GM03348 (cell line): ENCODE data around the gene NUP98.

ENCODE experiments used
- DNase-seq: peaks from one replicate; pipeline ENCODE4 v3.0.0; 2012; ENCODE audit warnings: low spot score

The NUP98 gene

GRCh38 chr11:3735827-3736226 is 61.5 kb downstream of the NUP98 start:
- DNase-seq = no peak

DNA sequence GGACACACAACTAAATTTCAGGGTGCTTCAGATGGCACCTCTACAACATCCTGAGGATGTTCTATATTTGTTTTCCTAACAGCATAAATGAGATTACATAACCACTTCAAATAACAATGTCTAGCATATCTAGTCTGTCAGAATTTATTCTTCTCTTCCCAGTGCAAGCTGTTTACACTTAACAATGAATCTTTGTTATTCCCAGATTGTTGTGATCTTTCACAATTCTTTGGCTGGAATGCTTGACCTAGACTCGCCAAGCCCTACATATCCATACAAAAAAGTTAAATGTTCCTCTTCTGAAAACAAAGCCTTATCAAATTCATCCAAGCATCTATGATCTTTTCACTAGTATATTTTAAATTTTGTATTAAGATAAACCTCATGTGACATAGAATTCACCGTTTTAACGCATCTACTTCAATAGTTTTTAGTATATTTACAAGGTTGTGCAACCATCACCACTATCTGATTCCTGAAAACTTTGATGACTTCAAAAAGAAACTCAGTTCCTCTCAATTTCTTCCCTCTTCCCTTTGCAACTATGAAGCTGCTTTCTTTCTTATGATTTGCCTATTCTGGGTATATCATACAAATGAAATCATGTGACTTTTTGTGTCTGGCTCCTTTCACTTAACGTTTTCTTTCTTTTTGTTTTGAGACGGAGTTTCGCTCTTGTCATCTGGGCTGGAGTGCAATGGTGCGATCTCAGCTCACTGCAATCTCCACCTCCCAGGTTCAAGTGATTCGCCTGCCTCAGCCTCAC is 64.5 kb downstream of the NUP98 start:
- peak; percentile 13 for DNase-seq

DNA sequence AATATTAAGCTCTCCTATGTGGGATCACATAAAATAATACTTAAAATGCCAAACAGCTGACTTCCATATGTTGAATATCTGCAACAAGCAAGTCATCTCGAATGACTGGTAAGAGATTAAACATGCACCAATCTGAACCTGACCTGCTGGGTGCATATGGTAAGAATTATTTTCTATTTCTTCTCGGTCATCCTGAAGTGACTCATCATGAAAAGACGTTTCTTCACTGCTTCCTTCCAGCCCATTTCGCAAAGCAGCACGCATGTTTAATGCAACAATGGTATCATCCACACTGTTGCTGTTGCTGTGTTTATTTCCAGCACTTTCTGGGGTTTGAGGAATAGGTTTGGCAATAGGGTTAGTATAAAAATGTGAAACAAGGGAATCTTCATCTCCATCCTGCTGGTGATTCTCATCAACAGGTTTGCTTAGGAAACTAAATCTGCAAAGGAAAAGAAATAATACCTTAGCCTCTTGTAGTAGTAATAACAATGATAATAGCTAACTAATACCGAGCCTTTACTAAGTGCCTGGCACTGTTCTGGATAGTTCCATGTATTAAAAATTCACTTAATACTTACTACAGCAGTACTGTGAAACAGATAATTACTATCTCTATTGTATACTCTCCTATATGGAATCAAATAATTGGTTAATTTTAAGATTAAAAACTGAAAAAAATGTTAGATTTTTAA is 74.2 kb downstream of the NUP98 start:
- DNase-seq = peak; percentile 90

DNA sequence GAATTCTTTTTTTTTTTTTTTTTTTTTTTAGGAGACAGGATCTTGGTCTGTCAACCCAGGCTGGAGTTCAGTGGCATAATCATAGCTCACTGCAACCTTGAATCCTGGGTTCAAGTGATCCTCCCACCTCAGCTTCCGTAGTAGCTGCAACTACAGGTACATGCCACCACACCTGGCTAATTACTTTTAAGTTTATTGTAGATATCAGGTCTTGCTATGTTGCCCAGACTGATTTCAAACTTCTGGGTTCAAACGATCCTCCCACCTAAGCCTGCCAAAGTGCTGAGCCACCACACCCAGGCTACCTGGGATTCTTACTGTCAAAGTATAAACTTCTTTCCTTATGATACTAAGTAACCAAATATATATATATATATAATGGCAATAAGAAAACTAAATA is 75.3 kb downstream of the NUP98 start:
- no peak for DNase-seq

GRCh38 chr11:3720997-3721396 is 76.4 kb downstream of the NUP98 start:
- DNase-seq = no peak

DNA sequence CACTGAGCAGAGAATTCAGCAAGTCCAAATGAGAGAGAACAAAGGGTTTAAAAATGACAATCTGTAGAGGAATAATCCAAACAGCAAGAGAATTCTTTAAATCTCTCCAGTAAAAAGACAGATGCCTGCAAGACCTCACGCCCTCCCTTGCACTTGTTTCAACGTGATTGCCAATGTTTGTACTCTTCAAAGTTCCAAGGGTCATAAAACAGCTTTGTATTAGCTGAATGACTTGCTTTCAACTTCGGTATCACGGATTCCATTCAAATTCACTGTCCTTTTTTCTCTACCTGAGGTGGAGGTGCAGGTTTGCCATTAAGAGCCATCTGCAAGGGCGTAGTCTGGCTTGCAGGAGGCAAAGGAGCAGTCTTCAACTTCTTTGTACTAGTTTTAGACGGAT is 85.1 kb downstream of the NUP98 start:
- no peak for DNase-seq

DNA sequence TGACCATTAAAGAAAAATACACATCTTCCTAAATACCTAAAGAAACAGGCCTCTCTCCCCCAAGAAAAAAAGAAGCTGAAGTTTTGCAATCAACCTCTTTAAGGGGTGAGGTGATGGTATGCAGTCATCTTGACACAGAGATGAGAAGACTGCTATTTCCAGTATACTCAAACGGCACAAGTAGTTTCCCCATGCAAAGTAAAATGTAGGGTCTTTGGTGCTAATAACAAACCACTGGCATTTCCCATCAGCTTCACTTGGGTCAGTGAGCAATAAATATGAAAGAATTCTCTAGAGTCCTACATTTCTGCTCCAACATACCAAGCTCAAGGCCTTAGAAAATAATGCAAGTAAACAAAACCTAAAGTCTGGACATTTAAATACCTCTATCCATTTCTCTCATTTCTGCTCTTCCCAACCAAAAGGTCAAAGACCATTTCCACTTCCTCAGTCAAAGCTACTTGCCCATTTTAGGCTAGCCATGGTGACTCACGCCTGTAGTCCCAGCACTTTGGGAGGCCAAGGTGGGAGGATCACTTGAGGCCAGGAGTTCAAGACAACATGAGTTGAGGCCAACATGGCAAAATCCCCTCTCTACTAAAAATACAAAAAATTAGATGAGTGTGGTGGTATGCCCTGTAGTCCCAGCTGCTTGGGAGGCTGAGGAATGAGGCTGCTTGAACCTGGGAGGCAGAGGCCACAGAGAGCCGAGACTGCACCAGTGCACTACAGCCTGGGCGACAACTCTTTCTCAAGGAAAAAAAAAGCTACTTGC is 86.7 kb downstream of the NUP98 start:
- peak; percentile 12 for DNase-seq

- DNase-seq = peak; percentile 36
Observed at GRCh38 chr11:3709977-3710376, 87.4 kb downstream of the NUP98 start.

GRCh38 chr11:3707176-3707575 is 90.2 kb downstream of the NUP98 start:
- DNase-seq = no peak

DNA sequence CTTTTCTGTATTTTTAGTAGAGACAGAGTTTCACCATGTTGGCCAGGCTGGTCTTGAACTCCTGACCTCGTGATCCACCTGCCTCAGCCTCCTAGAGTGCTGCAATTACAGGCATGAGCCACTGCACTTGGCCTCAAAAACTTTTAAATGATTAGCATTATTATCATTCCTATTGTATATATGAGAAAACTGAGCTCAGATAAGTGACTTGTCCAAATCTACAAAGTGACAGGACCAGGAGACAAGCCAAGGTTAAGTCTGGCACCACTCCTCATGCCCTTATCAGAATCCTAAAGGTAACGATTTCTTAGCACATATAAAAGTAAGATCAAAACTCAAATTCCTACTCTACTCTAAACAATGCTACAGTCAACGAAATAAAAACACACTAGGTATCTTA is 94.0 kb downstream of the NUP98 start:
- DNase-seq = no peak

DNA sequence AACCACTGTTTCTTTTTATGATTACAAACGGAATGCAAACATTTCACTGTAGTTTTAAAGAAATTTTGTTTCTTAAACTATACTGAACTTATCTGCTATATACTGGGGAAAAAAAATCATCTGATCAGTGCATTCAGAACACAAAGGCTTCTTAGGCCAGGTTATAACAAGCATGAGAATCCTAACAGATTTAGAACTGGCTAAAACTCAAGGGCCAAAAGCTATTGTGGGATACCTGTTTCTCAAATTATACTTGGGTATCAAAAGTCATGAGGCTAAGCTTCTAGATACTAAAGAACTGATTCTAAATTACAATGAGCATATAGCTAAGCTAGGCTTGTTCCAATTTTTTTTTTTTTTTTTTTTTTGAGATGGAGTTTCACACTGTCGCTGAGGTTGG is 96.4 kb downstream of the NUP98 start:
- DNase-seq = no peak

- DNase-seq = no peak
Observed at GRCh38 chr11:3700410-3700809, 96.9 kb downstream of the NUP98 start.

DNA sequence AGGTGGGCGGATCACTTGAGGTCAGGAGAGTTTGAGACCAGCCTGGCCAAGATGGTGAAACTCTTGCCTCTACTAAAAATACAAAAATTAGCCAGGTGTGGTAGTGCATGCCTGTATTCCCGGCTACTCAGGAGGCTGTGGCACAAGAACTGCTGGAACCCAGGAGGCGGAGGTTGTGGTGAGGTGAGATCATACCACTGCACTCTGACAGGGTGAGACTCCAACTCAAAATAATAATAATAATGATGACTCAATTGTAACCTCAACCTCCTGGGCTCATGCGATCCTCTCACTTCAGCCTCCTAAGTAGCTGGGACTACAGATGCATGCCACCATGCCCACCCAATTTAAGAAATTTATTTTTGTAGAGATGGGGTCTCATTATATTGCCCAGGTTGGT is 110.6 kb downstream of the NUP98 start:
- no peak for DNase-seq

DNA sequence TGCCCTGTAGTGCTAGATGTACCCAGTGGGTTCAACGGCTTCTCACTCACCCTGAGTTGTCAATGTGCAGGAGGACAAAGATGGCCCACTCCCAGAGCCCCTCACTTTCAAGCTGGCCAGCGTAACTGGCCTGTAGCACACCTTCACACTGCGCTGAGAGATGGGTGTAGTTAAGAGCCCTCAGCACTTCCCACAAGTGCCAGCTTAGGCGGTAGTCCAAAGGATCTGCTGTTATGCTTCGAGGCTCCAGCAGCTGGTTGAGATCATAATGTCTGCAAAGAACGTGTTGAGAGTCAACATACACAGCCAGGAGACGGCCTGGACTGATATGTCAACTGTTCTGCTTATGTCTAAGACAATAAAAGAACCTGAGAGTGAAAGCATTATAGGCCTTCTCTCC is 111.4 kb downstream of the NUP98 start:
- DNase-seq = no peak

- DNase-seq = no peak
Observed at GRCh38 chr11:3684819-3685172, 112.6 kb downstream of the NUP98 start.

DNA sequence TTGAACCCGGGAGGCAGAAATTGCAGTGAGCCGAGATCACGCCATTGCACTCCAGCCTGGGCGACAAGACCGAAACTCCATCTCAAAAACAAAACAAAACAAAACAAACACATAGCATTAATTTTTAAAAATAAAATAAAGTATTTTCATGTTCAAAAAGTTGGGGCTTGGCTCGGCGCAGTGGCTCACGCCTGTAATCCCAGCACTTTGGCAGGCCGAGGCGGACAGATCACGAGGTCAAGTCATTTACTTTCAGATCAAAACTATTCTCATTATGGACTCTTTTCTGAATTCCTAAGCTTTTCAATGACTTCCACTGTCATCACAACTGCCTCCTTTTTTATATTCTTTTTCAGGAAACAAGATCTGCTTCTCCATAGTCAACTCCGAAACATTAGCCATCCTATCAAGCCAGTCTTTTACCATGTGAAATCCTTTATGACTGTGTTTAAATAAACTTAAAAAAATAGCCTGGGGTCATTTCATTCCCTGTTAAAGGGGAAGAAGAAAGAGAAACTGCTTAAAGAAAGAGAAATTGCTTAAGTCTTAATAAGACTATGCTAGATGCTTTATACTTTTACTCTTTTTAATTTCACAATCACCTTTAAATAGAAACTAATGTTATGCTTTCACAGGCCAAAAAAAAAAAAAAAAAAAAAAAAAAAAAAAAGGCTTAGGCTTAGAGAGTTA is 113.1 kb downstream of the NUP98 start:
- no peak for DNase-seq

GRCh38 chr11:3683039-3683438 is 114.3 kb downstream of the NUP98 start:
- DNase-seq = no peak

DNA sequence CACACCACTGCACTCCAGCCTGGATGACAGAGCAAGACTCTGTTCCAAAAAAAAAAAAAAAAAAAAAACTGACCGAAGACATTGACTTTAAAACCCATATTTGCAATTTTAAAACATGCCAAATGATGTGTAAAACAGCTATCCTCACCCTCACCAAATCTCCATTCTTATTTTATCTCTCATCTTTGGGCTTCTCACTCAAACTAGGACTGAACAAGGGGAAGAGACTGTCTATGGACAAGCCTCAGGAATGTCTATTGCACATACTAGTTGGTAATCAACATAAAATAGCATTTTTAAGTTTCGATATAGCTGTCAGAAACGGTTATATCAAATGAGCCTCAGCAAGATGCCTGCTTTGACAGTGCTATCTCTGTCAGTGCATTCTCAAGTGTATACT is 118.3 kb downstream of the NUP98 start:
- DNase-seq = no peak

DNA sequence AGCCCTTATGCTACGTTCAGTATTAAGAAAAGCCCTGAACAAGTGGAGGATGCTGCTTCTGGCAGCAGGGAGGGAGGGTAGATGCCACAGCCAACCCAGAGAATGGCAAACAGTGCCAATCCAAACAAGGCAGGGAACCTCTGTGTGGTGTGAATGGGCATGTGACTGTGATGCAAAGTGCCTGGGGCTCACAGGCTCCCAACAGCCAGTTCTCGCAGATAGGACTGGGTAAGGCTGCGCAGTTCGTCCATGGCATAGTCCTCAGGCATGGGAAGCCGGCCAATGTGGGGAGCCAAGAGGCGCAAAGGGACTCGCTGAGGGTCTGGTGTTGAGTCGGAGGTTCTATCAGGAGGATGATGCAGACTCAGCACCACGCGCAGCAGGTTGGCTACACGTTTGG is 121.4 kb downstream of the NUP98 start:
- DNase-seq = no peak

GRCh38 chr11:3674189-3674588 is 123.2 kb downstream of the NUP98 start:
- DNase-seq = no peak

DNA sequence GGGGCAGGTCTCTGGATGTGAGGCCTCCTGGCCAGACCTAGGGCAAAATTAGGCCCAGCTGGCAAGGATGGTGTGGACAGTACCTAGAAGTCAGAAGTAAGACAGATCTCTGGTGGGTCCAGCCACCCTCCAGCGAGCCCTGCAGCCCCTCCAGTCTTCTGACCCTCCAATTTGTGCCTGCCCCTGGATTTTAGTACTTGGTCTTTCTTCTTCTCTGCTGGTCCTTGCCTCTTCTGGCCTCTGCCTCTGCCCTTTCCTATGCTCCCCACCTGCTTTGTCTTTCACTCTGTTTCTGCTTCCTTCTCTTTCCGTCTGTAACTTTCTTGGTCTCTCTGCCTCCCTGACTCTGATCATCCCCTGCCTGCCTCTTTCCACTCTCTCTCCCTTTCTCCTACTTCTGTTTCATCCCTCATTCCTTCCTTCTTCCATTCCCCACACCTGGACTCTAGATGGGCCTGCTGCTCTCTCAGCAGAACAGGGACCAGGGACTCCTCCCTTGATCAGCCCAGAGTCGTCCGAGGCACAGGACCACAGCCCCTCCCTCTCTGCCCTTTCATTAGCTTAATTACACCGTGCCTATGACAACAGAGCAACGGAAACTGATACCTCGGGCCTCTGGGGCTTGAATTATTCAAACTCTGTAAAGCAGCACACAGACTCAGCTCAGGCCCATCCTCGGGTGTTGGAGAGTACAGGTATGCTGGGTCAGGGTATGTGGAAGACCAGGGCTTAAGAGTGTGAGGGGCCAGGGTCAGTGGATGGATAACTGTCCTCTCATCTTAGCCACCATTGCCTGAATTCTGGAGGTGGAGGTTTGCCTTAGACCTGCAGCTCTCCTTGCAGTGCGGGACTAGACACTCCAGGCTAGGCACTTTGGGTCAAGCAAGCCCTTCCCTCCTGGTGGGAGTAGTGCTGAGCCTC is 125.8 kb downstream of the NUP98 start, which contains the start of gene CHRNA10:
TSS of gene CHRNA10 (minus strand) at position 51 of the 921 bp plus-strand sequence. CDS start 72 bp downstream, outside the sequence.
- DNase-seq = no peak
